NB4 (cell line): Measurements from ENCODE around the gene PRKCE.

Source experiments
- DNase-seq: peaks from one replicate; pipeline ENCODE4 v3.0.0; 2010; ENCODE audit warnings: low read depth
- H3K4me3 ChIP-seq: one replicate; pipeline ENCODE4 v1.5.1; 2011; ENCODE audit warnings: mild to moderate bottlenecking, low read depth, low read length, moderate library complexity
- CTCF ChIP-seq: IDR thresholded peaks from one replicate; pipeline ENCODE4 v1.5.1; 2012; ENCODE audit warnings: low read depth, low read length
- MYC ChIP-seq: IDR thresholded peaks from 2 replicates; pipeline ENCODE4 v1.6.1; 2011; ENCODE audit warnings: low read depth, low read length
- POLR2A ChIP-seq: IDR thresholded peaks from 2 replicates; pipeline ENCODE4 v1.6.1; 2011; ENCODE audit warnings: mild to moderate bottlenecking; ENCODE audit not compliant: insufficient read length; ENCODE audit errors: extremely low read depth
- TF ChIP-seq, protein P1 (sequence below): IDR thresholded peaks from 2 replicates; pipeline ENCODE4 v1.6.1; 2011; ENCODE audit warnings: low read depth, low read length

PRKCE gene

DNA sequence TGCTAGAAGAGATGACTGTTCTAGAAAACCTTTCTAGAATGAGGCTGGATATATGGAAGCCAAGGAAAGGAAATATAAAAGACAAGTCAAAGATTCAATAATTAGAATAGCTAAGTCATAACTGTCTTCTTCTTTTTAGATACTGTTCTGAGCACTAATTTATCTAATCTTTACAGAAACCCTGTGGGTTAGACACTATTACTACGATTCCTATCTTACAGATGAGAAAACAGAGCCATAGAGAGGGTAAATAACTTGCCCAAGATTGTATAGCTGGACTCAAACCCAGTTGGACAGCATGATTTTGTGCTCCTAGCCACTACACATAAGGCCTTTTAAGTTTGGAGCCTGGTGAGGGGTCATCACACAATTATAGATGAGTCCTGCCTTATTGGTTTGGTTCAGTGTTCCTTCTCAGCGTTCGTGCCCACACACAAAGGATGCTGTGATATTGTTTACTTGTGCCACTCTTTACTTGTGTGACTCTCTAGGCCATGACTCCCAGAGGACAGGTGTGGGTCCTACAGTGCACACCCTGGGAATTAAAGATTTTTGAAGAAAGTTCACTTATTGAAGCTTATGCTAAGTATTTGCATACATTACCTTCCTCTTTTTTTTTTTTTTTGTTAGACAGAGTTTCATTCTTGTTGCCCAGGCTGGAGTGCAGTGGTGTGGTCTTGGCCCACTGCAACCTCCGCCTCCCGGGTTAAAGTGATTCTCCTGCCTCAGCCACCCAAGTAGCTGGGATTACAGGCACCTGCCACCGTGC, 153.7 kb downstream of the PRKCE start:
- H3K4me3 ChIP-seq: no peak overlapping the region
- TF ChIP-seq MYC (no peak), CTCF (no peak), POLR2A (no peak)
- TF ChIP-seq, protein P1, sequence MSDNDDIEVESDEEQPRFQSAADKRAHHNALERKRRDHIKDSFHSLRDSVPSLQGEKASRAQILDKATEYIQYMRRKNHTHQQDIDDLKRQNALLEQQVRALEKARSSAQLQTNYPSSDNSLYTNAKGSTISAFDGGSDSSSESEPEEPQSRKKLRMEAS: no peak
- no peak for DNase-seq

GRCh38 chr2:45806563-45807358, 155.3 kb downstream of the PRKCE start:
- H3K4me3 ChIP-seq: no peak overlapping the region
- TF ChIP-seq CTCF (no peak), MYC (no peak), POLR2A (no peak)
- TF ChIP-seq, protein P1: no peak
- DNase-seq: no peak

- TF ChIP-seq POLR2A: no peak
- TF ChIP-seq, protein P1: no peak
- TF ChIP-seq CTCF: no peak
- TF ChIP-seq MYC: no peak
- no peak overlapping the region for H3K4me3 ChIP-seq
- DNase-seq: no peak
These were observed 156.9 kb downstream of the PRKCE start for GRCh38 chr2:45808294-45808800.

- H3K4me3 ChIP-seq: no peak overlapping the region
- DNase-seq: no peak
- TF ChIP-seq MYC (no peak), CTCF (no peak), POLR2A (no peak)
- TF ChIP-seq, protein P1: no peak
These were observed 157.7 kb downstream of the PRKCE start for GRCh38 chr2:45809205-45809604.

DNA sequence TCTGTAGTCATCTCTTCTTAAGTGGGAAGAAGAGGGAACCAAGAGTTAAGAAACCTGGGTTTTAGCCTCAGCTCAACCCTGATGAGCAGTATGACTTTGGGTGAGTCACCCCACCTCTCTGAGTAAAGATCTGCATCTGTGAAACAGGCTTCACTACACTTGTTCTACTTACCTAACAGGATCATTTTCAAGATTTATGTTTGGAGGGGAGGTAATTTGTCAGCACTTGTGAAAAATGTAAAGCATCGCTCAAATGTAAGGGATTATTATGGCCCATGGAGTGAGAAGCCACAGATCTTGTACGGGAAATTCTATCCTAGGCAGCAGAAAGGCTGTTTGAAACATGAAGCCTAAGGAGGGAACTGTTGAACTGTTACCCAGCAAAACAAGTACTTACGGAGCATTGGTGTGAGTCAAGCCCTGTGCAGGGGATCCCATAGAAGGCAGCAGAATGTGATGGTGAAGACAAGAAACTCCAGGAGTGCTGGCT, 160.6 kb downstream of the PRKCE start:
- no peak overlapping the region for H3K4me3 ChIP-seq
- TF ChIP-seq POLR2A (no peak), CTCF (no peak), MYC (no peak)
- TF ChIP-seq, protein P1: no peak
- peak; percentile 31 for DNase-seq
